Psoas muscle (tissue), 8 donors: Measurements from ENCODE around the gene CXCL12. TPM values are rescaled to one million over a fixed set of nuclear protein-coding genes. Genes with fewer than 3 reads are reported as not detected.

Experiments used
- ATAC-seq, 4 donors: fragments of 200-7000 bp; cut with Tn5 transposase; one replicate each; pipeline ENCODE4 v1.9.1; 2020; ENCODE audit warnings: moderate library complexity in 3 of 4, mild to moderate bottlenecking in 2 of 4
- DNase-seq, 2 donors: peaks; one replicate each; pipeline ENCODE4 v3.0.0-alpha.2; 2020
- H3K27ac ChIP-seq: fragments of 200-600 bp; one replicate; pipeline ENCODE4 v1.8.0; 2022
- H3K27me3 ChIP-seq, 3 donors: fragments of 200-600 bp in 1 of 3; one replicate each; pipeline versions ENCODE4 v1.6.1 to v1.8.0; 2013 to 2022; ENCODE audit warnings: low read length in 2 of 3, mild to moderate bottlenecking in 2 of 3, moderate library complexity in 1 of 3; ENCODE audit not compliant: insufficient read depth in 3 of 3
- H3K36me3 ChIP-seq, 2 donors: fragments of 200-600 bp in 1 of 2; one replicate each; pipeline versions ENCODE4 v1.6.1 to v1.8.0; 2013 to 2022; ENCODE audit warnings: low read depth in 1 of 2, mild to moderate bottlenecking in 1 of 2, moderate library complexity in 1 of 2; ENCODE audit not compliant: insufficient read depth in 1 of 2
- H3K4me1 ChIP-seq: fragments of 200-600 bp; one replicate; pipeline ENCODE4 v1.8.0; 2022
- H3K4me3 ChIP-seq: fragments of 200-600 bp; one replicate; pipeline ENCODE4 v1.8.0; 2022; ENCODE audit warnings: mild to moderate bottlenecking
- H3K9me3 ChIP-seq: fragments of 200-600 bp; one replicate; pipeline ENCODE4 v1.8.0; 2022
- WGBS, 3 donors: extraction: QIAGEN DNeasy Blood & Tissue Kit; methylation state at CpG; one replicate each; pipeline versions ENCODE4 v1.1.6 to v1.1.7; 2013; 5-methylcytosine and 5-hydroxymethylcytosine counted together
- intact Hi-C, 2 donors: fragments of 100-400 bp; cut with DNase I; formaldehyde crosslinking; loops; one replicate each; pipeline versions ENCODE4 v1.11.0 to v1.14.2; 2022
- polyA plus RNA-seq, 3 donors: library from polyadenylated mRNA; stranded (reverse); fragments of 200-250 nt; gene quantifications; one replicate each; pipeline ENCODE4 v1.2.3, GENCODE V29; 2013
- total RNA-seq, 4 donors: library from RNA; stranded (reverse); fragmentation: NEBNext Ultra II Directional in 2 of 4; extraction: Animal tissue kit (Norgen Biotek cat#: 25700) in 2 of 4; gene quantifications; one replicate each; pipeline versions ENCODE4 v1.2.1 to v1.2.4, GENCODE V29; 2021 to 2023
- TF ChIP-seq, protein P1 (sequence below): fragments of 200-600 bp; IDR thresholded peaks from one replicate; pipeline ENCODE4 v1.8.0; 2022; ENCODE audit warnings: antibody characterized with exemption
- donor health status: healthy with polysubstance abuse.
- donor health status: DM: no; HTN: no; CAD: no; lungs with moderate emphysema.
- donor health status: Bipolar disorder and iron deficiency.
- donor health status: healthy.
- donor health status: DM: yes; HTN: yes; CAD: no.
- donor health status: DM: no; HTN: no; CAD: no.
- donor health status: DM: no; HTN: no; CAD: no.
- donor health status: DM: yes; HTN: yes; CAD: no.

Gene CXCL12
- total and polyA plus RNA-seq, 7 donors, result 16.1 to 84.4 (median 40.4) TPM

- TF ChIP-seq, protein P1, sequence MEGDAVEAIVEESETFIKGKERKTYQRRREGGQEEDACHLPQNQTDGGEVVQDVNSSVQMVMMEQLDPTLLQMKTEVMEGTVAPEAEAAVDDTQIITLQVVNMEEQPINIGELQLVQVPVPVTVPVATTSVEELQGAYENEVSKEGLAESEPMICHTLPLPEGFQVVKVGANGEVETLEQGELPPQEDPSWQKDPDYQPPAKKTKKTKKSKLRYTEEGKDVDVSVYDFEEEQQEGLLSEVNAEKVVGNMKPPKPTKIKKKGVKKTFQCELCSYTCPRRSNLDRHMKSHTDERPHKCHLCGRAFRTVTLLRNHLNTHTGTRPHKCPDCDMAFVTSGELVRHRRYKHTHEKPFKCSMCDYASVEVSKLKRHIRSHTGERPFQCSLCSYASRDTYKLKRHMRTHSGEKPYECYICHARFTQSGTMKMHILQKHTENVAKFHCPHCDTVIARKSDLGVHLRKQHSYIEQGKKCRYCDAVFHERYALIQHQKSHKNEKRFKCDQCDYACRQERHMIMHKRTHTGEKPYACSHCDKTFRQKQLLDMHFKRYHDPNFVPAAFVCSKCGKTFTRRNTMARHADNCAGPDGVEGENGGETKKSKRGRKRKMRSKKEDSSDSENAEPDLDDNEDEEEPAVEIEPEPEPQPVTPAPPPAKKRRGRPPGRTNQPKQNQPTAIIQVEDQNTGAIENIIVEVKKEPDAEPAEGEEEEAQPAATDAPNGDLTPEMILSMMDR, result no peak
- H3K36me3 ChIP-seq, result no peaks in the 10 kb centered on the region
- H3K4me1 ChIP-seq, result peaks cover 33% of the 10 kb centered on the region
- no peak overlapping the region for H3K4me3 ChIP-seq
- intact Hi-C loops, result no loop called here
- H3K9me3 ChIP-seq, result no peaks in the 10 kb centered on the region
- 65 to 79% (median 77%) methylated on average over 7 of the region's 7 CpGs for WGBS, 3 donors
- ATAC-seq, result no peak
- DNase-seq, result no peak
- no peaks in the 10 kb centered on the region for H3K27me3 ChIP-seq
- no peak overlapping the region for H3K27ac ChIP-seq
These were observed 52.4 kb downstream of the CXCL12 start for GRCh38 chr10:44332465-44332864.

DNA sequence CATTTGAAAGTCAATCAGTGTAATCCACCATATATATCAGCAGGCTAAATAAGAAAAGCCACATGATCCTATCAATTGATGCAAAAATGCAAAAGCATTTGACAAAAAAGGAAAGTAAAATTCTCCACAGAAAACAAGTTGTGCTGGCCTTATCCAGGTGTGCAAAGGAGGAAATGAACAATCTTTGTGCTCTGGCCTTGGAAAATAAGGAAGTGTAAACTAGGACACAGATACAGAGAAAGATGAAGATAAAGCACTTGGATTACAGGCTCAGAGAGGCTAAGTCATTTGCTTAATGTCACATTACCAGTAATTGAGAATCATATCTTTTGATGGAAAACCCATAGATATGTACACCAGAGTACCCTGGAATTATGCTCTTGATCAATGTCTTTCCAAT, 54.5 kb downstream of the CXCL12 start:
- TF ChIP-seq, protein P1, result no peak
- ATAC-seq (no peak), DNase-seq (no peak)
- intact Hi-C loops, result no loop called here
- Histone ChIP-seq H3K27me3 (no peaks in the 10 kb centered on the region), H3K36me3 (no peaks in the 10 kb centered on the region), H3K9me3 (no peaks in the 10 kb centered on the region), H3K4me1 (peaks cover 21% of the 10 kb centered on the region), H3K4me3 (no peak overlapping the region), H3K27ac (no peak overlapping the region)

GRCh38 chr10:44327461-44327860, 57.4 kb downstream of the CXCL12 start:
- no peaks in the 10 kb centered on the region for H3K36me3 ChIP-seq
- no peak for DNase-seq
- H3K4me3 ChIP-seq, result no peak overlapping the region
- H3K4me1 ChIP-seq, result peaks cover 14% of the 10 kb centered on the region
- TF ChIP-seq, protein P1, result no peak
- WGBS, 3 donors, result 96 to 100% (median 100%) methylated on average over 2 of the region's 2 CpGs
- no peaks in the 10 kb centered on the region for H3K9me3 ChIP-seq
- intact Hi-C loops, result no loop called here
- no peak for ATAC-seq
- no peaks in the 10 kb centered on the region for H3K27me3 ChIP-seq
- H3K27ac ChIP-seq, result no peak overlapping the region
